Astrocyte (in vitro differentiated cells and primary cell): ENCODE data around the gene MMEL1.

Source experiments
- EZH2 ChIP-seq: IDR thresholded peaks from 2 replicates; pipeline ENCODE4 v1.6.1; 2012; ENCODE audit warnings: mild to moderate bottlenecking, low read length, inconsistent platforms; ENCODE audit not compliant: insufficient read depth
- TF ChIP-seq, protein P1 (sequence below): IDR thresholded peaks from 2 replicates; pipeline ENCODE4 v1.5.1; 2011; ENCODE audit warnings: low read depth, mild to moderate bottlenecking, inconsistent platforms, low read length, moderate library complexity; ENCODE audit not compliant: insufficient read depth

- TF ChIP-seq, protein P1, sequence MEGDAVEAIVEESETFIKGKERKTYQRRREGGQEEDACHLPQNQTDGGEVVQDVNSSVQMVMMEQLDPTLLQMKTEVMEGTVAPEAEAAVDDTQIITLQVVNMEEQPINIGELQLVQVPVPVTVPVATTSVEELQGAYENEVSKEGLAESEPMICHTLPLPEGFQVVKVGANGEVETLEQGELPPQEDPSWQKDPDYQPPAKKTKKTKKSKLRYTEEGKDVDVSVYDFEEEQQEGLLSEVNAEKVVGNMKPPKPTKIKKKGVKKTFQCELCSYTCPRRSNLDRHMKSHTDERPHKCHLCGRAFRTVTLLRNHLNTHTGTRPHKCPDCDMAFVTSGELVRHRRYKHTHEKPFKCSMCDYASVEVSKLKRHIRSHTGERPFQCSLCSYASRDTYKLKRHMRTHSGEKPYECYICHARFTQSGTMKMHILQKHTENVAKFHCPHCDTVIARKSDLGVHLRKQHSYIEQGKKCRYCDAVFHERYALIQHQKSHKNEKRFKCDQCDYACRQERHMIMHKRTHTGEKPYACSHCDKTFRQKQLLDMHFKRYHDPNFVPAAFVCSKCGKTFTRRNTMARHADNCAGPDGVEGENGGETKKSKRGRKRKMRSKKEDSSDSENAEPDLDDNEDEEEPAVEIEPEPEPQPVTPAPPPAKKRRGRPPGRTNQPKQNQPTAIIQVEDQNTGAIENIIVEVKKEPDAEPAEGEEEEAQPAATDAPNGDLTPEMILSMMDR, result no peak
- no peak for TF ChIP-seq EZH2
These were observed 66.4 kb downstream of the MMEL1 start for GRCh38 chr1:2566101-2567045.
